Thyroid gland (tissue), 4 donors: ENCODE measurements around the gene DHTKD1. TPM values are rescaled to one million over a fixed set of nuclear protein-coding genes. Genes with fewer than 3 reads are reported as not detected.

Experiments used
- DNase-seq, 2 donors: peaks; one replicate each; pipeline ENCODE4 v3.0.0-alpha.2; 2019
- H3K27ac ChIP-seq, 3 donors: fragments of 200-600 bp; sonication (generic); 1 replicate in 2 of 3; 2 replicates in 1 of 3; pipeline ENCODE4 v1.5.1; 2016 to 2019; ENCODE audit warnings: mild to moderate bottlenecking in 1 of 3, moderate library complexity in 1 of 3
- H3K27me3 ChIP-seq: fragments of 200-600 bp; sonication (generic); one replicate; pipeline ENCODE4 v1.5.1; 2019
- H3K36me3 ChIP-seq, 2 donors: fragments of 200-600 bp; sonication (generic); one replicate each; pipeline ENCODE4 v1.5.1; 2016 to 2019
- H3K4me1 ChIP-seq, 2 donors: fragments of 200-600 bp; sonication (generic); one replicate each; pipeline ENCODE4 v1.5.1; 2017 to 2019
- H3K4me3 ChIP-seq, 3 donors: fragments of 200-600 bp; sonication (generic); replicated peaks in 1 of 3; 1 replicate in 2 of 3; 2 replicates in 1 of 3; pipeline ENCODE4 v1.5.1; 2016; ENCODE audit warnings: mild to moderate bottlenecking in 1 of 3
- H3K9me3 ChIP-seq: fragments of 200-600 bp; sonication (generic); one replicate; pipeline ENCODE4 v1.5.1; 2017
- CTCF ChIP-seq, 6 experiments: fragments of 200-600 bp in 3 of 6; fragments of 450-650 bp in 3 of 6; sonication (generic) in 3 of 6; IDR thresholded peaks; one replicate each; pipeline ENCODE4 v1.5.1; 2016 to 2019; ENCODE audit warnings: antibody characterized with exemption in 6 of 6, mild to moderate bottlenecking in 2 of 6, inconsistent platforms in 1 of 6, moderate library complexity in 1 of 6
- POLR2A ChIP-seq, 2 donors: fragments of 450-650 bp; IDR thresholded peaks; one replicate each; pipeline ENCODE4 v1.6.1; 2017; ENCODE audit warnings: antibody characterized with exemption in 2 of 2, mild to moderate bottlenecking in 2 of 2, moderate library complexity in 1 of 2
- WGBS, 2 donors: methylation state at CpG; one replicate each; pipeline ENCODE4 v1.1.5; 2017; 5-methylcytosine and 5-hydroxymethylcytosine counted together
- intact Hi-C: fragments of 100-400 bp; cut with DNase I; formaldehyde crosslinking; loops from one replicate; pipeline ENCODE4 v1.15.1; 2023
- total RNA-seq, 4 donors: library from RNA; depleted of rRNA; stranded (reverse); fragments of >200 nt; gene quantifications; one replicate each; pipeline ENCODE4 v1.2.3, GENCODE V29; 2016

DHTKD1 gene
- total RNA-seq, 4 donors from 2014 or later: 29.1 to 80.2 (median 52.8) TPM

DNA sequence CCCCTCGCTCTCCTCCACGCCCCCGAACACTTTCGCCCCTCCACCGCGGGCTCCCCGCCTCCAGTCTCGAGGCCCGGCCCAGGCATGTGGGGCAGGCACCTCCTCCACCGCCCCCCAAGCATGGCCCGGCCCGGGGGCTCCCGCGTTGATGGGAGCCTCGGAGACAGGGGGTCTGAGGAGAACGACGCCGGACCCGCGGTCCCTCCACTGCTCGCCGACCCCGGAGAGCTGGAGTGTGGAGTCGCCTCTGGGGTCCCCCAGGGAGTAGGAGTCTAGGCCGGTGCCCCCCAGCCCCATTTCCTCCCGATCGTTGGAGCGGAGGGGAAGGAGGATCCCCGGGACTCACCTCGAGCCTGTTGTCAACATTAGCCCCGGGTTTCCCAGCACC lies 26.4 kb upstream of the DHTKD1 start:
- TF ChIP-seq CTCF (IDR thresholded peaks at IDR 0.05): no peak
- peak in 1 of 2 donors; percentile 65 for TF ChIP-seq POLR2A (IDR thresholded peaks at IDR 0.05)
- peak; percentile 24 to 40 for DNase-seq

DNA sequence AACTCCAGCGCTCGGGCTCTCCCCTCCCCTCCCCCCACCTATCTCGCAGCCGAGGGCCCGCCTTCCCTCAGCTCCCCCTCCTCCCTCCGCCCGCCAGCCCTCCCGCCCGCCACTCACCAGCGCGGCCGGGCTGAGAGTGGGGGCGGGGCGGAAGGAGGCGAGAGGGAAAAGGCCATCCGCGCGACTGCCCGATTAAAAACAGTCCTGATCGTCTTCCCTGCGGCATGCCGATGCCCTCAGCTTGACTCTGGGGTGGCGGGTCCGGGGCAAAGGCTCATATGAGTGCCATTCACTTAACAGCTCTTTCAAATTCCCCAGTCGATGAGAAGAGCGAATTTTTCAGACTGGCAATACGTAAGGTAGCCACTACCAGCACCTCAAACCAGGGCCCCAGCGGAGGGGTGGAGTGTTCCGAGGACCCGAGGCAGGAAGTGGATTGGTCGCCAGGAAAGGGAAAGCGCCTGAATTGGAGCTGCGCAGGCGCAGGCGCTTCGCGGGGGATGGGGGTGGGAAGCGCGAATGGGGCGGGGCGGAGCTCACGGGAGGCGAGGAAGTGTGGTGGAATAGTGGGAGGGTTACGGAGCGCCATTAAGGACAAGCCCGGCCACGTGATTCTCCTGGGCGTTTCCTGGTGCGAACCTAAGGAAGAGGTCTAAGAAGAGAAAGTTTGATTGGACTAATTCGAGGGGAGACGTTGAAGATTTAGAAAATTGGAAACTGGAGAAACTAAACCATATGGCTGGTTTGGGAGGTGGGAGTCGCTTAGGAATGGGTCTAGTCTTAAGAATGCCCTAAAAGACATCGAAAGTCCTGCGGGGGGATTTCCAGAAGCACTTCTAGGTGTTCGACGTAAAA lies 25.7 kb upstream of the DHTKD1 start, which contains the start of gene UPF2:
TSS of gene UPF2 (minus strand) at position 13 of the 855 bp plus-strand sequence. CDS start 7,386 bp downstream, outside the sequence.
- no peak for TF ChIP-seq POLR2A (IDR thresholded peaks at IDR 0.05)
- TF ChIP-seq CTCF (IDR thresholded peaks at IDR 0.05): no peak
- Histone ChIP-seq H3K4me3 (peak within 1 kb of the TSS; percentile 81 to 93 (median 84)), H3K27ac (peak within 1 kb of the TSS; percentile 93 to 97 (median 94)), H3K4me1 (peaks cover 7 to 13% of the 10 kb centered on the region in 2 donors), H3K9me3 (no peaks in the 10 kb centered on the region), H3K36me3 (no peaks in the 10 kb centered on the region), H3K27me3 (no peaks in the 10 kb centered on the region)
- peak; percentile 96 to 97 for DNase-seq
- 4 to 7% methylated on average over 33 to 42 of the region's 56 CpGs for WGBS, 2 donors
- intact Hi-C loops: no loop called here

More for the DNA sequence above, 26.4 kb upstream of the DHTKD1 start:
- Histone ChIP-seq H3K36me3 (no peaks in the 10 kb centered on the region), H3K27ac (peak overlapping the region; percentile 93 to 97 (median 94)), H3K4me1 (peaks cover 7 to 13% of the 10 kb centered on the region in 2 donors), H3K27me3 (no peaks in the 10 kb centered on the region), H3K9me3 (no peaks in the 10 kb centered on the region), H3K4me3 (peak overlapping the region; percentile 81 to 93 (median 84))
- WGBS, 2 donors: 4 to 5% methylated on average over 7 to 14 of the region's 31 CpGs
- intact Hi-C loops: no loop called here

- Histone ChIP-seq H3K9me3 (no peaks in the 10 kb centered on the region), H3K4me3 (no peak overlapping the region), H3K4me1 (peaks cover 7 to 12% of the 10 kb centered on the region in 2 donors), H3K27me3 (no peaks in the 10 kb centered on the region), H3K27ac (no peak overlapping the region), H3K36me3 (no peaks in the 10 kb centered on the region)
- WGBS, 2 donors: 86 to 87% methylated on average over 5 of the region's 5 CpGs
- DNase-seq: no peak
- intact Hi-C loops: loop anchor here (5.0 kb wide), 1 partner anchor 82 kb away; the partner anchor contains the start of gene SEC61A2
- TF ChIP-seq CTCF (IDR thresholded peaks at IDR 0.05): no peak
- no peak for TF ChIP-seq POLR2A (IDR thresholded peaks at IDR 0.05)
Observed at GRCh38 chr10:12045596-12045995, 23.2 kb upstream of the DHTKD1 start.

DNA sequence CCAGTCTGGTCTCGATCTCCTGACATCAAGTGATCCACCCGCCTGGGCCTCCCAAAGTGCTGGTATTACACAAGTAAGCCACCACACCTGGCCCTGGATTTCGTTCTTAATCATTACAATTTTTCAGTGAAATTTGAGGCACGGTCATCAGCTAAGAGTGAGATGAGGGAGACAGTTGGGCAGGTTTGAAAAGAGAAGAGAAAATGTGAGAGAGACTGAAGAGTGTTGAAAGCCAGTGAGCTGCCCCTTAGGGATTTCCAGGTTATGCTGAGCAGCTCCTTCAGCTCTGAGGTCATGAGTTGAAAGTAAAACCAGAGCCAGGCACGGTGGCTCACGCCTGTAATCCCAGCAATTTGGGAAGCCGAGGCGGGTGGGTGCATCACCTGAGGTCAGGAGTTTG lies 20.2 kb upstream of the DHTKD1 start:
- TF ChIP-seq CTCF (IDR thresholded peaks at IDR 0.05): no peak
- no peak for TF ChIP-seq POLR2A (IDR thresholded peaks at IDR 0.05)
- Histone ChIP-seq H3K27me3 (no peaks in the 10 kb centered on the region), H3K4me3 (no peak overlapping the region), H3K9me3 (no peaks in the 10 kb centered on the region), H3K27ac (no peak overlapping the region), H3K4me1 (peaks cover under 1 to 1% of the 10 kb centered on the region in 2 donors), H3K36me3 (no peaks in the 10 kb centered on the region)
- 74 to 80% methylated on average over 8 of the region's 8 CpGs for WGBS, 2 donors
- no peak for DNase-seq
- intact Hi-C loops: loop anchor here (5.0 kb wide), 1 partner anchor 79 kb away; the partner anchor contains the start of gene SEC61A2

DNA sequence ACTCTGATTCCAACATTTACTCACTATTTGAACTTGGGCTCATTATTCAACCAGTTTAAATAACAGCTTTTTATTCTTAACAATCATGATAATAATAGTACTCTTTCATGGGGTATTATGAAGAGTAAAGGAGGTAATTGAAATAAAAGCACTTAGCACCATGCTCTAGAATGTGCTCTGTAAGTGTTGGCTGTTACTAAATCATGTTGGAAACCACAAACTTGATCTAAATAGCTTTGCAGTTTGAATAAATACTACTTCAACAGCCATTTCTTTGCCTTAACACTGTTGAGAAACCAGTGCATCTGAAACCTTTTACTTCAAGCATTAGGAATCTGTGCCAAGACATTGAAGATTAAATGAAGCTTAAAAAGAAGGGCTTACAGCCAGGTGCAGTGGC lies 18.2 kb upstream of the DHTKD1 start:
- intact Hi-C loops: no loop called here
- Histone ChIP-seq H3K4me1 (peaks cover 0 to 6% of the 10 kb centered on the region in 2 donors), H3K9me3 (no peaks in the 10 kb centered on the region), H3K27me3 (no peaks in the 10 kb centered on the region), H3K27ac (no peak overlapping the region), H3K36me3 (no peaks in the 10 kb centered on the region), H3K4me3 (no peak overlapping the region)
- TF ChIP-seq CTCF (IDR thresholded peaks at IDR 0.05) (no peak), POLR2A (IDR thresholded peaks at IDR 0.05) (no peak)
- no peak for DNase-seq
